ENCODE data around the gene ANKRD55. TPM values are rescaled to one million over a fixed set of nuclear protein-coding genes. Genes with fewer than 3 reads are reported as not detected.
A peak's percentile ranks its signal among the peaks of the same experiment; 100 is the strongest.

The ANKRD55 gene
- total and polyA plus RNA-seq, 11 donors, result 0.11 to 0.15 TPM; not detected in 9

- H3K9me3 ChIP-seq, result peaks cover 0 to 15% (median 0%) of the 10 kb centered on the region in 12 donors
- ATAC-seq, result no peak
- DNase-seq, result no peak
- no peak for TF ChIP-seq POLR2A (IDR thresholded peaks at IDR 0.05)
- no peak for TF ChIP-seq CTCF (IDR thresholded peaks at IDR 0.05)
- H3K27me3 ChIP-seq, result no peaks in the 10 kb centered on the region
- WGBS, 4 donors, result 71 to 79% (median 72%) methylated on average over 2 of the region's 2 CpGs
- peaks cover 0 to 18% (median 4%) of the 10 kb centered on the region in 12 donors for H3K4me1 ChIP-seq
- H3K36me3 ChIP-seq, result no peaks in the 10 kb centered on the region
- H3K27ac ChIP-seq, result peak overlapping the region in 2 of 12 donors; percentile 7 to 13
- intact Hi-C loops (cut with DNase I), result no loop called here
- H3K4me3 ChIP-seq, result no peak overlapping the region
Observed at GRCh38 chr5:56099346-56099745, 133.8 kb downstream of the ANKRD55 start.

GRCh38 chr5:56097055-56097454 lies 136.1 kb downstream of the ANKRD55 start:
- TF ChIP-seq POLR2A (IDR thresholded peaks at IDR 0.05) (no peak), CTCF (IDR thresholded peaks at IDR 0.05) (no peak)
- WGBS, 4 donors, result 83 to 93% (median 89%) methylated on average over 3 of the region's 3 CpGs
- peaks cover 0 to 18% (median 4%) of the 10 kb centered on the region in 12 donors for H3K4me1 ChIP-seq

GRCh38 chr5:56095579-56096102 lies 137.5 kb downstream of the ANKRD55 start:
- Histone ChIP-seq H3K9me3 (no peaks in the 10 kb centered on the region), H3K27ac (no peak overlapping the region), H3K36me3 (no peaks in the 10 kb centered on the region), H3K4me1 (peaks cover 0 to 18% (median 4%) of the 10 kb centered on the region in 12 donors), H3K4me3 (no peak overlapping the region), H3K27me3 (no peaks in the 10 kb centered on the region)
- no peak for DNase-seq
- no peak for ATAC-seq
- TF ChIP-seq CTCF (IDR thresholded peaks at IDR 0.05) (no peak), POLR2A (IDR thresholded peaks at IDR 0.05) (no peak)
- WGBS, 4 donors, result 85 to 89% (median 86%) methylated on average over 3 of the region's 3 CpGs
- intact Hi-C loops (cut with DNase I), result no loop called here

More at GRCh38 chr5:56097055-56097454, 136.1 kb downstream of the ANKRD55 start:
- Histone ChIP-seq H3K27ac (no peak overlapping the region), H3K36me3 (no peaks in the 10 kb centered on the region), H3K4me3 (no peak overlapping the region), H3K9me3 (peaks cover 0 to 14% (median 0%) of the 10 kb centered on the region in 12 donors), H3K27me3 (no peaks in the 10 kb centered on the region)
- no peak for DNase-seq
- no peak for ATAC-seq
- intact Hi-C loops (cut with DNase I), result no loop called here

GRCh38 chr5:56094579-56095361 lies 138.4 kb downstream of the ANKRD55 start:
- no peak overlapping the region for H3K4me3 ChIP-seq
- WGBS, 4 donors, result 93 to 98% (median 96%) methylated on average over 9 to 10 of the region's 10 CpGs
- intact Hi-C loops (cut with DNase I), result no loop called here
- H3K36me3 ChIP-seq, result no peaks in the 10 kb centered on the region
- no peak for TF ChIP-seq CTCF (IDR thresholded peaks at IDR 0.05)
- TF ChIP-seq POLR2A (IDR thresholded peaks at IDR 0.05), result no peak
- no peak for DNase-seq
- H3K4me1 ChIP-seq, result peaks cover 0 to 17% (median 4%) of the 10 kb centered on the region in 12 donors
- no peak for ATAC-seq
- no peaks in the 10 kb centered on the region for H3K9me3 ChIP-seq
- H3K27me3 ChIP-seq, result no peaks in the 10 kb centered on the region
- H3K27ac ChIP-seq, result no peak overlapping the region

Measured in heart left ventricle (tissue), 16 donors.